ENCODE measurements around the gene LY6G6F. TPM values are rescaled to one million over a fixed set of nuclear protein-coding genes. Genes with fewer than 3 reads are reported as not detected.

Gene LY6G6F
- polyA plus RNA-seq, 1 of the 3 experiments (the other 2 are of a cell fraction), result not detected

- TF ChIP-seq PBX3 (IDR thresholded peaks at IDR 0.05) (no peak), JUND (IDR thresholded peaks at IDR 0.05) (no peak), GABPA (IDR thresholded peaks at IDR 0.05; ENCODE audit: low read depth) (no peak), SIN3A (IDR thresholded peaks at IDR 0.05; ENCODE audit: borderline replicate concordance, low read depth, low read length) (no peak)
Observed at GRCh38 chr6:31719001-31719400, 12.3 kb downstream of the LY6G6F start (continued).

GRCh38 chr6:31720196-31720770 lies 13.6 kb downstream of the LY6G6F start:
- no peak overlapping the region for H3K4me3 ChIP-seq (ENCODE audit: low read depth in 2 of 2, low read length in 1 of 2)
- H3K79me2 ChIP-seq (ENCODE audit: insufficient read depth), result no peaks in the 10 kb centered on the region
- TF ChIP-seq SMC3 (IDR thresholded peaks at IDR 0.05; ENCODE audit: low read depth, low read length), result no peak
- TF ChIP-seq GABPA (IDR thresholded peaks at IDR 0.05; ENCODE audit: low read depth), result no peak
- TF ChIP-seq CTCF (IDR thresholded peaks at IDR 0.05), result no peak
- TF ChIP-seq RFX5 (IDR thresholded peaks at IDR 0.05; ENCODE audit: low read length), result no peak
- TF ChIP-seq PBX3 (IDR thresholded peaks at IDR 0.05), result no peak
- no peak for TF ChIP-seq CHD2 (IDR thresholded peaks at IDR 0.05; ENCODE audit: low read length, partially characterized antibody)
- no peak for TF ChIP-seq MAX (IDR thresholded peaks at IDR 0.05; ENCODE audit: low read depth)
- no peak for TF ChIP-seq SIN3A (IDR thresholded peaks at IDR 0.05; ENCODE audit: borderline replicate concordance, low read depth, low read length)
- no peak for TF ChIP-seq FOXM1 (IDR thresholded peaks at IDR 0.05; ENCODE audit: low read depth)
- no peak for TF ChIP-seq MEF2A (IDR thresholded peaks at IDR 0.05; ENCODE audit: borderline replicate concordance, low read depth)
- TF ChIP-seq YY1 (IDR thresholded peaks at IDR 0.05; ENCODE audit: low read depth), result no peak
- no peak for TF ChIP-seq NFIC (IDR thresholded peaks at IDR 0.05; ENCODE audit: borderline replicate concordance)
- TF ChIP-seq FOXJ3 (CRISPR knock-in tag; IDR thresholded peaks at IDR 0.05), result no peak
- TF ChIP-seq GATA2 (CRISPR knock-in tag; IDR thresholded peaks at IDR 0.05), result no peak
- TF ChIP-seq MXI1 (IDR thresholded peaks at IDR 0.05; ENCODE audit: low read depth, low read length), result no peak
- TF ChIP-seq USF1 (IDR thresholded peaks at IDR 0.05; ENCODE audit: borderline replicate concordance, low read depth), result no peak
- no peak for TF ChIP-seq IRF3 (IDR thresholded peaks at IDR 0.05; ENCODE audit: low read depth, low read length)
- no peak for TF ChIP-seq RCOR1 (IDR thresholded peaks at IDR 0.05; ENCODE audit: low read length)
- TF ChIP-seq FOSL2 (IDR thresholded peaks at IDR 0.05; ENCODE audit: borderline replicate concordance, low read depth), result no peak
- TF ChIP-seq EZH2phosphoT487 (IDR thresholded peaks at IDR 0.05; ENCODE audit: borderline replicate concordance, low read depth), result no peak
- DNase-seq, result no peak
- no peak overlapping the region for H2AFZ ChIP-seq (ENCODE audit: low read depth)
- H3K4me2 ChIP-seq, result no peak overlapping the region
- ChIA-PET CTCF (interaction anchor here (1.0 kb wide), 1 partner anchor 9 kb away, joined by 4 read pairs; no protein-coding TSS in a partner anchor), POLR2A (no interaction called here)
- H3K9me2 ChIP-seq, result no peaks in the 10 kb centered on the region
- H3K27me3 ChIP-seq (ENCODE audit: insufficient read depth), result no peaks in the 10 kb centered on the region
- no peaks in the 10 kb centered on the region for H3K9me3 ChIP-seq
- WGBS (ENCODE audit: low lambda C conversion rate), result 67% methylated on average over 5 of the region's 5 CpGs
- no peaks in the 10 kb centered on the region for H4K20me1 ChIP-seq (ENCODE audit: insufficient read depth)
- no peaks in the 10 kb centered on the region for H3K36me3 ChIP-seq (replicated peaks in 1 of 2; ENCODE audit: control insufficient read depth in 1 of 2, insufficient read depth in 2 of 2, low read length in 1 of 2)
- no peaks in the 10 kb centered on the region for H3K4me1 ChIP-seq (ENCODE audit: control insufficient read depth in 1 of 2, insufficient read depth in 2 of 2, low read depth in 1 of 2, low read length in 1 of 2)
- H3F3A ChIP-seq (replicated peaks; ENCODE audit: insufficient read depth), result peaks cover 3% of the 10 kb centered on the region
- no peak overlapping the region for H3K27ac ChIP-seq (ENCODE audit: low read depth in 2 of 2, low read length in 1 of 2)
- H3K9ac ChIP-seq, result no peak overlapping the region
